Measurements from ENCODE around the gene DCLK3.

GRCh38 chr3:36796881-36797280 is 32.5 kb upstream of the DCLK3 start:
- TF ChIP-seq, protein P1, sequence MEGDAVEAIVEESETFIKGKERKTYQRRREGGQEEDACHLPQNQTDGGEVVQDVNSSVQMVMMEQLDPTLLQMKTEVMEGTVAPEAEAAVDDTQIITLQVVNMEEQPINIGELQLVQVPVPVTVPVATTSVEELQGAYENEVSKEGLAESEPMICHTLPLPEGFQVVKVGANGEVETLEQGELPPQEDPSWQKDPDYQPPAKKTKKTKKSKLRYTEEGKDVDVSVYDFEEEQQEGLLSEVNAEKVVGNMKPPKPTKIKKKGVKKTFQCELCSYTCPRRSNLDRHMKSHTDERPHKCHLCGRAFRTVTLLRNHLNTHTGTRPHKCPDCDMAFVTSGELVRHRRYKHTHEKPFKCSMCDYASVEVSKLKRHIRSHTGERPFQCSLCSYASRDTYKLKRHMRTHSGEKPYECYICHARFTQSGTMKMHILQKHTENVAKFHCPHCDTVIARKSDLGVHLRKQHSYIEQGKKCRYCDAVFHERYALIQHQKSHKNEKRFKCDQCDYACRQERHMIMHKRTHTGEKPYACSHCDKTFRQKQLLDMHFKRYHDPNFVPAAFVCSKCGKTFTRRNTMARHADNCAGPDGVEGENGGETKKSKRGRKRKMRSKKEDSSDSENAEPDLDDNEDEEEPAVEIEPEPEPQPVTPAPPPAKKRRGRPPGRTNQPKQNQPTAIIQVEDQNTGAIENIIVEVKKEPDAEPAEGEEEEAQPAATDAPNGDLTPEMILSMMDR (IDR thresholded peaks at IDR 0.05), result no peak
- TF ChIP-seq EZH2phosphoT487 (IDR thresholded peaks at IDR 0.05) (no peak), EZH2 (IDR thresholded peaks at IDR 0.05) (no peak)
